ENCODE data around the gene CNPPD1.
"Not testable (repeated sequence)": the region's sequence is repeated elsewhere in the genome, so short reads cannot be mapped to it uniquely, and the experiment has no call there.

The CNPPD1 gene

DNA sequence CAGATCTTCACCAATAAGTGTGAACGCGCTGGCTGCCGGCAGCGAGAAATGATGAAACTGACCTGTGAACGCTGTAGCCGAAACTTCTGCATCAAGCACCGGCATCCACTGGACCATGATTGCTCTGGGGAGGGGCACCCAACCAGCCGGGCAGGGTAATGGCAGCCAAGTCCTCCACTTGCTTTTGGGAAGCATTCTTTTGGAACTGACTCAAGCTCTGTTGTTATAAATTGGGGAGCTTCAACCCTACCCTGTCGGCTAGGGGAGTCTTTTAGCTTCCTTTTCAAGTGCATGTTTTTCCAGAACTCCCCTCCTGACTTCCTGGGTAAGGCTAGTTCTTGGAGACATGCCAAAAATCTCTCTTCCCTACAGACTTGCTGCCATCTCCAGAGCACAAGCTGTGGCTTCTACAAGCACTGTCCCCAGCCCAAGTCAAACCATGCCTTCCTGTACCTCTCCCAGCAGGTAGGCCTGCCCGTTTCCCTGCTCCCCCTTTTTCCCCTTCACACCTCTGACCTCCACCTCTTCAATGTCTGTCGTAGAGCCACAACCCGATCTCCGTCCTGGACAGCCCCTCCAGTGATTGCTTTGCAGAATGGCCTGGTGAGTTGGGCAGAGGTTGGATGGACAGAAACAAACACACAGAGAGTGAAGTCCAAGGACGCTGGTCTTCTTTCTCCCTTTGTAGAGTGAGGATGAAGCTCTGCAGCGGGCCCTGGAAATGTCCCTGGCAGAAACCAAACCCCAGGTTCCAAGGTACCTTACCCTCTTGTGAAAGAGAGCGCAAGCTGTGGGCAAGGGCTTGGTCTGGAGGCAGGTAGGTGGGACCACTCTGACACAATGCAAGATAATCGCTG lies 31.4 kb upstream of the CNPPD1 start:
- no peak for DNase-seq (ENCODE audit: low read depth in 2 of 2)

DNA sequence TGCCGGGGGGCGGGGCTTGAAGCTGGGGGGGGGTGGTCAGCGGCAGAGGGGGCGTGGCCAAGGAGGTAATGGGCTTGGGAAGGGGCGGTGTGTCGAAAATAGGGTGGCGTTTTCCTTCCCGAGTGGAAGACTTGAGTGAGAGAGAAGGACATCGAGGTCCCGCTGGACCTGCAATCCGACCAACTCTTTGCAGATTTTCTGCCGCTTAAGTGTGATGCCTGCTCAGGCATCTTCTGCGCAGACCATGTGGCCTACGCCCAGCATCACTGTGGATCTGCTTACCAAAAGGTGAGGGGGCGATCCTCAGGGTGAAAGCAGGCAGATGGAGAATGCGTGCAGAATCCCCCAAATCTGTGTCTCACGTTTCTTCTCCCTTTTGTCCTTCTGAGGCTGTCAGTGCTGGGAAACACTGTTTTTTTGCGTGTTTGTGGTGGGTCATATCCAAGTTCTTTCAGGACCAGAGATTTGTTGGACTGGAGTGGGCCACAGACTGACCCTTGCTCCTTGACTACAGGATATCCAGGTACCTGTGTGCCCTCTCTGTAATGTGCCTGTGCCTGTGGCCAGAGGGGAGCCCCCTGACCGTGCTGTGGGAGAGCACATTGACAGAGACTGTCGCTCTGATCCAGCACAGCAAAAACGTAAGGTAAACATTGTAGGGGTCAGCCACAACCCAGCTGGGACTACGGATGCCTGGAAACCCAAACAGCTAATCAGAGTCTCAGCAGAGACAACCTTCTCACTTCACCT lies 30.6 kb upstream of the CNPPD1 start:
- no peak for DNase-seq (ENCODE audit: low read depth in 2 of 2)

DNA sequence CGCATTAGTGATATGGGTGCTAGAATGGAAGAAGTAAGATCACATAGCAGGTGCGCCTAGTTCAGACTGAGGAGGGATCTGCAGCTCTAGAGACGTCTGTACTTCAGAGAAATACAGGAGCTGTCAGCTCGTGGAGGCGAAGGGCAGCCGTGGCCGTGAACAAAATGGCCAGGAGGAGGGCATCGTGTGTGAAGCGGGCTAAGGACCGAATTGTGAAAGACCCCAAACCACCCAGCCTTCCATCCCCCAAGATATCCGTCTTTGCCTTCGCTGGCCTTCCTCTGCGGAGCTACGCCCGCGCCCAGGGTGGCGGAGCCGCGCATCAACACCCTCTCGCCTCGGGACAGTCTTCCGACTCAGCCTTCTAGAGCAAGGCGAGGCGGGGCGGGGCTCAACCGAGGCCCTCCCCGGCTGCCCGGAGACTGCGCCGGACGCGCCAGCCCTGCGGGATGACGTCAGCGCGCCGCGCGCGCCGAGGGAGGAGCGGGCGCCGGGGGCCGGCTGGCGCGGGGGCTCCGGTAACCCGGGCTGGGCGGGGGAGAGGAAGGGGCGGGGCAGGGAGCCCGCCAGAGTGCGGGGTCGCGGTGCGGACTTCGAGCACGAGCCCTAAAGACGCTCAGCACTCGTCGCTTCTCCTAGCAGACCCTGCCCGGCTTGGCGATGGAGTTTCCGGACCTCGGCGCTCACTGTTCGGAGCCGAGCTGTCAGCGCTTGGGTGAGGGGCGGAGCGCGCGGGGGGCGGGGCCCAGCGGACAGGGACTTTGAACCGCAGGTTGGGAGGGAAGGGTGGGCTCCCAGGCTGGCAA lies 29.8 kb upstream of the CNPPD1 start, which contains the start of gene ZFAND2B:
Gene ZFAND2B, plus strand, starts transcription at position 455 of the 806 bp plus-strand sequence. Its CDS starts 206 bp downstream, at position 661.
- peak; percentile 91 to 93 for DNase-seq (ENCODE audit: low read depth in 2 of 2)

DNA sequence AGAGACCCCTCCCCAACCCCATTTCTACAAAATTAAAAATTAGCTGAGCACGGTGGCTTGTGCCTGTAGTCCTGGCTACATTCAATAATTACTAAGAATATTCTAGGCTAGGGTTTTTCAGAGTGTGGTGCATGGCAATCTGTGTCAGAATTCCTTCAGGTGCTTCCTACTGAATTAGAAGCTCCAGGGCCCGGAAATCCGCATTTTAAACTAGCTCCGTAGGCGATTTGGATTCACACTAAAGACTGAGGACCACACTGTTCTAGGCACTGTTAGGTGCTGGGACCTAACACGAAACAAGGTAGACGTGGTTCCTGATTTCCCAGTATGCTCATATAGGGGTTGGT lies 29.2 kb upstream of the CNPPD1 start:
- DNase-seq (ENCODE audit: low read depth in 2 of 2) = no peak

DNA sequence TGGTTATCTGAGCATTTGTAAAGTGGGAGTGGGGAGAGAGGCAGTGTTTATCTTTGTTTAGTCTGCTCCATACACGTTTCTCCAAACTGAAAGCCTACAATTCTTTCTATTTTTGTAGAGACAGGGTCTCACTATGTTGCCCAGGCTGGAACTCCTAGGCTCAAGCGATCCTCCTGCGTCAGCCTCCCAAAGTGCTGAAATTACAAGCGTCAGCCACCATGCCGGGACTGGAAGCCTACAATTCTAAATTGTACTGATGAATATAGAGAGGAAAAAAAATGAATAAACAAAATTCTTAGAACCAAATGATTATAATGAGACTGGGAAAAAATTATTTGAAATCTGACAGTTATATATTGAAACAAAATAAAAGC lies 28.4 kb upstream of the CNPPD1 start:
- no peak for DNase-seq (ENCODE audit: low read depth in 2 of 2)

DNA sequence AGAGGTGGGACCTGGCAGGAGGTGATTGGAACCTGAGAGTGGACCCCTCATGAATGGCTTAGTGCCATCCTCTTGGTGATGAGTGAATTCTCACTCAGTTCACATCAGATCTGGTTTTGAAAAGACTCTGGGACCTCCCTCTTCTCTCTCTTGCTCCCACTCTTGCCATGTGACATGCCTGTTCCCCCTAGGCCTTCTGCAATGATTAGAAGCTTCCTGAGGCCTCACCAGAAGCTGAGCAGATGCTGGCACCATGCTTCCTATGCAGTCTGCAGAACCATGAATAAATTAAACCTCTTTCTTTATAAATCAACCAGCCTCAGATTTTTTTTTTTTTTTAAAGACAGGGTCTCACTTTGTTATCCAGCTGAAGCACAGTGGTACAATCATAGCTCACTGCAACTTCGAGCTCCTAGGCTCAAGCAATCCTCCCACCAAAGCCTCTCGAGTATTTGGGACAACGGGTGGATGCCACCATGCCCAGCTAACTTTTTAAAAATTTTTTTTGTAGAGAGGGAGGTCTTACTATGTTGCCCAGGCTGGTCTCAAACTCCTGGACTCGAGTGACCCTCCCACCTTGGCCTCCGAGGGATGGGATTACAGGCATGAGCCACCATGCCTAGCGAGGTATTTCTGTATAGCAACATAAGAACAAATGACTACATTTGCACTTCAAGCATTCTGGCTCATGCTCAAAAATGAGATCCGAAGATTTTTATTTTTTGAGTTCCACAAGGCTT lies 27.9 kb upstream of the CNPPD1 start:
- no peak for DNase-seq (ENCODE audit: low read depth in 2 of 2)

- DNase-seq (ENCODE audit: low read depth in 2 of 2) = not testable (repeated sequence)
These were observed 24.6 kb upstream of the CNPPD1 start for GRCh38 chr2:219201331-219201730.

GRCh38 chr2:219200502-219201326 lies 24.0 kb upstream of the CNPPD1 start:
- not testable (repeated sequence) for DNase-seq (ENCODE audit: low read depth in 2 of 2)

- DNase-seq (ENCODE audit: low read depth in 2 of 2) = no peak
These were observed 22.9 kb upstream of the CNPPD1 start for GRCh38 chr2:219199470-219200211.

DNA sequence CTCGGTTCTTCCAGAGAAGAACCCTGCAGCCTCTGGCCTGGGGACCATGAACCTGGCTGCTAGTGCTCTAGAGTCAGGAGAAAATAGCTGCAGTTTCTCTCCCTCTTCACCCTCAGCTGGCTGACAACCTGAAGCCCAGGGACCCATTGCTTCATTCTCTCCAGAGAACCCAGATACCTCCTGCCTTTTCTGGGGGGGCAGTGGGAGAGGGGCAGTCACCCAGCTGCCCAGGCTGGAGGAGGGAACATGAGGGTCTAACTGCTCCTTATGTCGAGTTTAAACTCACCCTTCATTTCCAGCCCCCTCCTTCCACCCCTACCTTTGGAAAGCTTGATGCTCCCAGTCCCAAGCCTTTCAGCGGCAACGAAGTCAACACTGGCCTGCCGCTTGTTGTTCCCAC lies 22.2 kb upstream of the CNPPD1 start:
- no peak for DNase-seq (ENCODE audit: low read depth in 2 of 2)

- DNase-seq (ENCODE audit: low read depth in 2 of 2) = no peak
These were observed 20.7 kb upstream of the CNPPD1 start for GRCh38 chr2:219197388-219197787.

- DNase-seq (ENCODE audit: low read depth in 2 of 2) = no peak
These were observed 10.2 kb upstream of the CNPPD1 start for GRCh38 chr2:219186754-219187456.

- no peak for DNase-seq (ENCODE audit: low read depth in 2 of 2)
These were observed 7.4 kb upstream of the CNPPD1 start for GRCh38 chr2:219184121-219184520.

- no peak for DNase-seq (ENCODE audit: low read depth in 2 of 2)
These were observed 6.5 kb upstream of the CNPPD1 start for GRCh38 chr2:219183151-219183772.

DNA sequence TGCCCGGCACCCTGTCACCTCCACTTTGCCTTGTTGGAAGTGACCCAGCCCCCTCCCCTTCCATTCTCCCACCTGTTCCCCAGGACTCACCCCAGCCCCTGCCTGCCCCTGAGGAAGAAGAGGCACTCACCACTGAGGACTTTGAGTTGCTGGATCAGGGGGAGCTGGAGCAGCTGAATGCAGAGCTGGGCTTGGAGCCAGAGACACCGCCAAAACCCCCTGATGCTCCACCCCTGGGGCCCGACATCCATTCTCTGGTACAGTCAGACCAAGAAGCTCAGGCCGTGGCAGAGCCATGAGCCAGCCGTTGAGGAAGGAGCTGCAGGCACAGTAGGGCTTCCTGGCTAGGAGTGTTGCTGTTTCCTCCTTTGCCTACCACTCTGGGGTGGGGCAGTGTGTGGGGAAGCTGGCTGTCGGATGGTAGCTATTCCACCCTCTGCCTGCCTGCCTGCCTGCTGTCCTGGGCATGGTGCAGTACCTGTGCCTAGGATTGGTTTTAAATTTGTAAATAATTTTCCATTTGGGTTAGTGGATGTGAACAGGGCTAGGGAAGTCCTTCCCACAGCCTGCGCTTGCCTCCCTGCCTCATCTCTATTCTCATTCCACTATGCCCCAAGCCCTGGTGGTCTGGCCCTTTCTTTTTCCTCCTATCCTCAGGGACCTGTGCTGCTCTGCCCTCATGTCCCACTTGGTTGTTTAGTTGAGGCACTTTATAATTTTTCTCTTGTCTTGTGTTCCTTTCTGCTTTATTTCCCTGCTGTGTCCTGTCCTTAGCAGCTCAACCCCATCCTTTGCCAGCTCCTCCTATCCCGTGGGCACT lies 5.8 kb upstream of the CNPPD1 start:
- no peak for DNase-seq (ENCODE audit: low read depth in 2 of 2)

GRCh38 chr2:219181531-219181930 lies 4.8 kb upstream of the CNPPD1 start:
- no peak for DNase-seq (ENCODE audit: low read depth in 2 of 2)

- DNase-seq (ENCODE audit: low read depth in 2 of 2) = no peak
These were observed 4.2 kb upstream of the CNPPD1 start for GRCh38 chr2:219180961-219181360.

Data from activated CD4-positive, alpha-beta T cell treated with anti-CD3 and anti-CD28 coated beads for 24 hours (primary cell).